GM18951 (cell line): ENCODE results near the gene DTNB.

Experiments
- POLR2A ChIP-seq: IDR thresholded peaks from 4 replicates; pipeline ENCODE4 v1.6.1; 2011; ENCODE audit warnings: mild to moderate bottlenecking; ENCODE audit not compliant: insufficient read length, insufficient read depth; ENCODE audit errors: extremely low read depth
- in situ Hi-C: fragments of 300-500 bp; cut with MboI; formaldehyde crosslinking; loops from one replicate; pipeline ENCODE4 v1.12.0; 2022; ENCODE audit warnings: low sequenced_read_pairs, mixed read lengths, inconsistent platforms; ENCODE audit not compliant: unreplicated experiment

Gene DTNB

DNA sequence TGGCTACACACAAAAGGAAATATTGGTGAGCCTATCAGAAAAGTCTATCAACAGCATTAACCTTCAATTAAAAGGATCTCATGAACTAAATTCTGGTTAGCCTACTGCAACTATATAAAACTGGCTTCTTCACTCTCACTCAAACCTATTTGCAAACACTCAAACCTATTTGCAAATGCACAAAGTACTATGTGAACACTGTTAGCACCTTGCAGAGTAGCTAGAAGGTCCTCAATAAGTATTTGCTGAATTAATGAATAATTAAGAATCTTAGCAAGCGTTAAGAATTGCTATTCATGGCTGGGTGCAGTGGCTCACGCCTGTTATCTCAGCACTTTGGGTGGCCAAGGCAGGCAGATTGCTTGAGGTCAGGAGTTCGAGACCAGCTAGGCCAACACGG is 150.3 kb downstream of the DTNB start:
- in situ Hi-C loops = no loop called here
- no peak for TF ChIP-seq POLR2A

GRCh38 chr2:25521665-25522387 is 151.6 kb downstream of the DTNB start:
- TF ChIP-seq POLR2A = no peak
- in situ Hi-C loops = no loop called here

DNA sequence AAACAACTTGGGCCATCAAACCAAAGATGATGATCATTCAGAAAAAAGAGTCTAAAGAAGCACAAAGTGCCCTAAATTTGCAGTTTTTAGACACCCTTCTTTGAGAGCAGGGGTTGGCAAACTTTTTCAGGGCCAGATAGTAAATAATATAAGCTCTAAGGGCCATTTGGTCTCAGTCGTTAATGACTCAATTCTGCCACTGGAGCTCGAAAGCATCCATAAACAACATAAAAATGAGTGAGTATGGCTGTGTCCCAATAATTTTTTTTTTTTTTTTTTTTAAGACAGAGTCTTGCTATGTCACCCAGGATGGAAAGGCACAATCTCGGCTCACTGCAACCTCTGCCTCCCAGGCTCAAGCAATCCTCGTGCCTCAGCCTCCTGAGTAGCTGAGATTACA is 152.3 kb downstream of the DTNB start:
- no peak for TF ChIP-seq POLR2A
- in situ Hi-C loops = no loop called here

- no peak for TF ChIP-seq POLR2A
- in situ Hi-C loops = no loop called here
Measured at GRCh38 chr2:25517701-25518100, 155.7 kb downstream of the DTNB start.

DNA sequence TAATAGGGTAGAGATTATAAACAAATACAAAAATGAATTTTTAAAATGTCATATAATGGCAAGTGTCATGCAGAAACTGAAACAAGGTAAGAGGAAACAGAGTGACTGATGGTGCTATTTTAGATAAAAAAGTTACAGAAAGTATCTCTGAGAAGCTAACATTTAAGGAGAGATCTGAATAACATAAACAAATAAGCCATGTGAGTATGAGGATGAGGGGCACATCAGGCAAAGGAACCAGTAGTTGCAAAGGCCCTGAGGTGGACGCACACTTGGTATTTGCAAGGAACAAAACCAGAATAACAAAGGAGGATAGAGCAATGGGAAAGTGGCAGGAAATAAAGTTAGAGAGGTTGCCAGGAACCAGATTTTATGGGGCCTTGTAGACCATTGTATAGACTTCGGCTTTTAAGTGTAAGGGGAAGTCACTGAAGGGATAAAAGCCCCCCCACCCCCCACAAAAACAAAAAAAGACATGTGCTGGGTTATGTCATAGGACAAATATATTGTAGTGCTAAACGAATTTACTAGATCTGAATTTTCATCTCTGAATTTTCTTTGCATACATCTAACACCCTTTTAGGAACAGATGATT is 159.2 kb downstream of the DTNB start:
- no peak for TF ChIP-seq POLR2A
- in situ Hi-C loops = no loop called here

GRCh38 chr2:25512707-25513106 is 160.7 kb downstream of the DTNB start:
- in situ Hi-C loops = no loop called here
- TF ChIP-seq POLR2A = no peak

GRCh38 chr2:25506226-25506625 is 167.2 kb downstream of the DTNB start:
- in situ Hi-C loops = no loop called here
- no peak for TF ChIP-seq POLR2A

- TF ChIP-seq POLR2A = no peak
- in situ Hi-C loops = no loop called here
Measured at GRCh38 chr2:25505622-25506021, 167.8 kb downstream of the DTNB start.

GRCh38 chr2:25505182-25505581 is 168.2 kb downstream of the DTNB start:
- no peak for TF ChIP-seq POLR2A
- in situ Hi-C loops = no loop called here

DNA sequence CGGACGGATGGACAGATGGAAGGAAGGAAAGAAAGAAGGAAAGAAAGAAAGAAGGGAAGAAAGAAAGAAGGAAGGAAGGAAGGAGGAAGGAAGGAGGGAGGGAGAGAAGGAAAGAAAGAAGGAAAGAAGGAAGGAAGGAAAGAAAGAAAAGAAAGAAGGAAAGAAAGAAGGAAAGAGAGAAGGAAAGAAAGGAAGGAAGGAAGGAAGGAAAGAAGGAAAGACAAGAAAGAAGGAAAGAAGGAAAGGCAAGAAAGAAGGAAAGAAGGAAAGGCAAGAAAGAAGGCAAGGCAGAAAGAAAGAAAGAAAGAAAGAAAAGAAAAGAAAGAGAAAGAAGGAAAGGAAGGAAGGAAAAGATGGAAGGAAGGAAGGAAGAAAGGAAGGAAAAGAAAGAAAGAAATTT is 169.1 kb downstream of the DTNB start:
- no peak for TF ChIP-seq POLR2A
- in situ Hi-C loops = no loop called here

- in situ Hi-C loops = no loop called here
- TF ChIP-seq POLR2A = no peak
Measured at GRCh38 chr2:25499157-25499556, 174.2 kb downstream of the DTNB start.

GRCh38 chr2:25497918-25498407 is 175.4 kb downstream of the DTNB start:
- in situ Hi-C loops = no loop called here
- no peak for TF ChIP-seq POLR2A

GRCh38 chr2:25497229-25497917 is 176.0 kb downstream of the DTNB start:
- TF ChIP-seq POLR2A = no peak
- in situ Hi-C loops = no loop called here

DNA sequence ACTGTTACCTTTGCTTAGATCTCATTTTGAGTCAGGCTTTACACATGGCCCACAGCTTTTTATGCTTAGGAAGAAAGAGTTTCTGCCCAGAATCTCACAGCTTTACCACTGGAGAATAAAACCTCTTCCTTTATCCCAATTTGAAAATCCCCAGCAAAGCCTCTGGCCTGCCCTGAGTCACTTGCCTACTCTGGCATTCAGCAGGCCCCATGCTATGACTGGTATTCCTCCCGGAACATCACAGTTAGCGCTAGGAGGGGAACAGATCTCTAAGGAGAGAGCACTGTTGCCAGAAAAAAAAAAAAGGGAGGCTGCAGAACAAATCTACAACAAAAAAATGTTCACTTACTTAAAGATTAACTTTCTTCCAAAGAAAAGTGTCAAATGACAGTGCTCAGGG is 178.8 kb downstream of the DTNB start:
- no peak for TF ChIP-seq POLR2A
- in situ Hi-C loops = no loop called here

DNA sequence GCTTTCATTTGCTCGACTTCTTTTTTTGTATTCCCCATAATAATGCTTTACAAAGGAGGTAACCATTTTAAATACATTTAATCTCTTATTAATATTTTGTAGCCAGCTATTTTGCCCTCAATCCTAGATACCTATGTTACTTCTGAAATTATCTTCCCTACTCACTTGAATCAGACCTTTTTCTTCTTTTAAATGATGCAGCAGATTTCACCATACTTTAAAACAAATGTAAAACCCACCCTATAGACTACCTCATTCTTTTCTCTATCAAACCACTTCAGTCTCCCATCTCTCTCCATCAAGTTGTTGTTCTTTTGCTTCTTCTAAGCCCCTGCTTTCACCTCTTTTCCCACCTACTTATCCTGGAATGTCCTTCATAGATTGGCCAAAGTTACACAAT is 180.2 kb downstream of the DTNB start:
- in situ Hi-C loops = no loop called here
- TF ChIP-seq POLR2A = no peak
